ENCODE results near the gene DHDH. TPM values are rescaled to one million over a fixed set of nuclear protein-coding genes. Genes with fewer than 3 reads are reported as not detected.
"Not testable (repeated sequence)": the region's sequence is repeated elsewhere in the genome, so short reads cannot be mapped to it uniquely, and the experiment has no call there.

The DHDH gene
- total RNA-seq, 1 donor from 2014 or later, result not detected

GRCh38 chr19:48915757-48916156, 17.7 kb upstream of the DHDH start:
- no peak for DNase-seq (ENCODE audit: low read depth in 2 of 2)

- DNase-seq (ENCODE audit: low read depth in 2 of 2), result no peak
Measured at GRCh38 chr19:48918071-48918470, 15.4 kb upstream of the DHDH start.

GRCh38 chr19:48918801-48919247, 14.7 kb upstream of the DHDH start:
- DNase-seq (ENCODE audit: low read depth in 2 of 2), result peak in 1 of 2 donors; percentile 15

GRCh38 chr19:48919271-48919670, 14.2 kb upstream of the DHDH start:
- not testable (repeated sequence) for DNase-seq (ENCODE audit: low read depth in 2 of 2)

DNA sequence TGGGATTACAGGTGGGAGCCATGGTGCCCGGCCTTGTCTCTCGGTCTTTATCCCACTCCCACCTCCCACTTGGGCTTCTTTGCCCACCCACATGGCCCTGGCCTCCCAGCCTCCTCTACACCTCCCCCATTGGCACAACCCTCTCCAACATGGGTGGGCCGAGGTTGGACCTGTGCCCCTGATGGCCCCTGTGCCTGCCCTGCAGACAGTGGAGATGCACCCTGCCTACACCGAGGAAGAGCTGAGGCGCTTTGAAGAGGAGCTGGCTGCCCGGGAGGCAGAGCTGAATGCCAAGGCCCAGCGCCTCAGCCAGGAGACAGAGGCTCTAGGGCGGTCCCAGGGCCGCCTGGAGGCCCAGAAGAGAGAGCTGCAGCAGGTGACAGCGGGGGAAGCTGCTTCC, 12.6 kb upstream of the DHDH start:
- no peak for DNase-seq (ENCODE audit: low read depth in 2 of 2)

- DNase-seq (ENCODE audit: low read depth in 2 of 2), result no peak
Measured at GRCh38 chr19:48921721-48922500, 11.6 kb upstream of the DHDH start.

DNA sequence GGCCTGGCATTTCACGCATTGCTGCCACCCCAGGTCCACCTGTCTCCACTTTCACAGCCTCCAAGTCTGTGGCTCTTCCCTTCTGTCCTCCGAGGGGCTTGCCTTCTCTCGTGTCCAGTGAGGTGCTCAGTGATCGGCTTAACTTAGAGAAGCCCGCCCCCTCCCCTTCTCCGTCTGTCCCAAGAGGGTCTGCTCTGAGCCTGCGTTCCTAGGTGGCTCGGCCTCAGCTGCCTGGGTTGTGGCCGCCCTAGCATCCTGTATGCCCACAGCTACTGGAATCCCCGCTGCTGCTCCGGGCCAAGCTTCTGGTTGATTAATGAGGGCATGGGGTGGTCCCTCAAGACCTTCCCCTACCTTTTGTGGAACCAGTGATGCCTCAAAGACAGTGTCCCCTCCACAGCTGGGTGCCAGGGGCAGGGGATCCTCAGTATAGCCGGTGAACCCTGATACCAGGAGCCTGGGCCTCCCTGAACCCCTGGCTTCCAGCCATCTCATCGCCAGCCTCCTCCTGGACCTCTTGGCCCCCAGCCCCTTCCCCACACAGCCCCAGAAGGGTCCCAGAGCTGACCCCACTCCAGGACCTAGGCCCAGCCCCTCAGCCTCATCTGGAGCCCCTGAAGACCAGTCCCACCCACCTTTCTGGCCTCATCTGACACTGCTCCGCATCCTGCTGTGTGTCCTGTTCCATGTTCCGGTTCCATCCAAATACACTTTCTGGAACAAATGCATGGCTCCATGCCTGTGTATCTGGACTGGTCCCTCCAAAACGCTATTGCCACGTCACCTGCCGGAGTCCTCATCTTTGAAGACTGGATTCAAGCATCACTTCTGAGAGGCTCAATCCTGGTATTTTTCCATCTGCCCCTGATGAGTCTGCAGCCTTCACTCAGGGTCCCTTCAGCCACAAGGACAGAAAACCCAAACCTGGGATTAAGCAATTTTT, 10.7 kb upstream of the DHDH start:
- no peak for DNase-seq (ENCODE audit: low read depth in 2 of 2)

GRCh38 chr19:48925240-48925843, 8.2 kb upstream of the DHDH start:
- no peak for DNase-seq (ENCODE audit: low read depth in 2 of 2)

- DNase-seq (ENCODE audit: low read depth in 2 of 2), result not testable (repeated sequence)
Measured at GRCh38 chr19:48925890-48926289, 7.6 kb upstream of the DHDH start.

GRCh38 chr19:48926909-48927308, 6.6 kb upstream of the DHDH start:
- DNase-seq (ENCODE audit: low read depth in 2 of 2), result peak; percentile 56 to 84

DNA sequence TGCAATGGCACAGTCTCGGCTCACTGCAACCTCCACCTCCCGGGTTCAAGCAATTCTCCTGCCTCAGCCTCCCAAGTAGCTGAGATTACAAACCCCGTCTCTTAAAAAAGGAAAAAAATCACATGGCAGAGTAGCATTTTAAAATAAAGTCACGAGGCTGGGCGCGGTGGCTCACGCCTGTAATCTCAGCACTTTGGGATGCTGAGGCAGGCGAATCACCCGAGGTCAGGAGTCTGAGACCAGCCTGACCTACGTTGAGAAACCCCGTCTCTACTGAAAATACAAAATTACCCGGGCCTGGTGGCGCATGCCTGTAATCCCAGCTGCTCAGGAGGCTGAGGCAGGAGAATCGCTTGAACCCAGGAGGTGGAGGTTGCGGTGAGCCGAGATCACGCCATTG, 5.8 kb upstream of the DHDH start:
- DNase-seq (ENCODE audit: low read depth in 2 of 2), result not testable (repeated sequence)

DNA sequence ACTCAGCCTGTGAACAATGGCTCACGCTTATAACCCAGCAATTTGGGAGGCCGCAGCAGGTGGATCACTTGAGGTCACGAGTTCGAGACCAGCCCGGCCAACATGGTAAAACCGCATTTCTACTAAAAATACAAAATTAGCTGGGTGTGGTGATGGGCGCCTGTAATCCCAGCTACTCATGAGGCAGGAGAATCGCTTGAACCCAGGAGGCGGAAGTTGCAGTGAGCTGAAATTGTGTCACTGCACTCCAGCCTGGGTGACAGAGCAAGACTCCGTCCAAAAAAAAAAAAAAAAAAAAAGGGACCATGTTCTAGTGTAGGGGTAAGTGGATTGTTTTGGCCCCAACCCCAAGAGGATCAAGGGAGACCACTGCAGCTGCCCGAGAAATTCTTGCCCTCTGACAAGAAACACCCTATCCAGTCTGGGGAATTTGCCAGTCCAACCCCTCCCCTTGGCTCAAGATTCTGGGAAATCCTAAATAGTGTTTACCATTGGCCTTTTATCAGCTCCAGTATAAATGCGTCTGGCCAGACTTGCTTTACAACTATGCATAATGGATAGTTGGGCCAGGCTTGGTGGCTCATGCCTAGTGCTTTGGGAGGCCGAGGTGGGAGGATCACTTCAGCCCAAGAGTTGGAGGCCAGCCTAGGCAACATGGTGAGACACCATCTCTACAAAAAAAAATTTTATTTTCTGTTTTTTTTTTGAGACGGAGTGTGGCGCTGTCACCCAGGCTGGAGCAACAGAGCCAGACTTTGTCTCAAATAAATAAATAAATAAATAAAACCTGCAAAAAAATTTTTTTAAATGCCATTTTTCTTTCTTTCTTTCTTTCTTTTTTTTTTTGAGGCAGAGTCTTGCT, 5.1 kb upstream of the DHDH start:
- no peak for DNase-seq (ENCODE audit: low read depth in 2 of 2)

DNA sequence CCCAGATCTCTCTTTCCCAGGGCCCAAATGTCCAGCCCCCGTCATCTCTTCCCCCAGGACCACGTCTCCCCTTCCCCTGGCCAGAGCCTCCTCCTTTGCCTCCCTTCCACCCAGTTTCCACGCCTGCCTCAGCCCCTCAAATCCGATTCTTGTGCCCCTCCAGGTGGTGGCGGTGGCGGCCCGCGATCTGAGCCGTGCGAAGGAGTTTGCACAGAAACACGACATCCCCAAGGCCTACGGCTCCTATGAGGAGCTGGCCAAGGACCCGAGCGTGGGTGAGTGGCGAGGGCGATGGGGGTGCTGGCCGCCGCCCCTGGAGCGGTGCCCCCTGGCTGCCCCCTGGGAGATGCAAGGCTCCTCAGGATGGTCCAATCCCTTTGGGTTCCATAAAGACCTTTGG, 1.3 kb downstream of the DHDH start:
- DNase-seq (ENCODE audit: low read depth in 2 of 2), result no peak

GRCh38 chr19:48935864-48936263, 2.4 kb downstream of the DHDH start:
- no peak for DNase-seq (ENCODE audit: low read depth in 2 of 2)

DNA sequence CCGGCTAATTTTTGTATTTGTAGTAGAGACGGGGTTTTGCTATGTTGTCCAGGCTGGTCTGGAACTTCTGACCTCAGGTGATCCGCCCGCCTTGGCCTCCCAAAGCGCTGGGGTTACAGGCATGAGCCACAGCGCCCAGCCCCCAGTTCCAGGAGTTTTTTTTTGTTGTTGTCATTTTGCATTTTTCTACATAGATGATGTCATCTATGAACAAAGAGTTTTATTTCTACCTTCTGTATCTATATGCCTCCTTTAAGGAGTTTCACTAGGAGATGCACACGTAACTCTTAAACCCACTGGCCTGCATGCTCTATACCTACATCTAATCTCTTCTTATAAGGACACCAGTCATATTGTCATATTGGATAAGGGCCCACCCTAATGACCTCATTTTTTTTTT, 4.8 kb downstream of the DHDH start:
- DNase-seq (ENCODE audit: low read depth in 2 of 2), result no peak

- DNase-seq (ENCODE audit: low read depth in 2 of 2), result no peak
Measured at GRCh38 chr19:48940902-48941301, 7.4 kb downstream of the DHDH start.

DNA sequence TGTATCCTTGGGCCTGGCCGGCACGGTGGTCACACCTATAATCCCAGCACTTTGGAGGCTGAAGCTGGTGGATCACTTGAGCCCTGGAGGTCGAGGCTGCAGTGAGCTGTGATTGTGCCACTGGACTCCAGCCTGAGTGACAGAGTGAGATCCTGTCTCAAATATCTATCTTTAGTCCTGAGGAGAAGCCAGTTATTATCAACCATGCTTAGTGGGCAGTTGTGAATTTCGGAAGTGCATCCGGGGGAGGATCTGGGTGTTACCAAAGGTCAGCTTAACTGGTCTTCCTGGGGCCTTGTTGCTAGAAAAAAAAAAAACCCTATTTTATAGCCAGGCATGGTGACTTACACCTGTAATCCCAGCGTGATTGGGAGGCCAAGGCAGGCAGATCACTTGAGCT, 9.6 kb downstream of the DHDH start:
- DNase-seq (ENCODE audit: low read depth in 2 of 2), result no peak

DNA sequence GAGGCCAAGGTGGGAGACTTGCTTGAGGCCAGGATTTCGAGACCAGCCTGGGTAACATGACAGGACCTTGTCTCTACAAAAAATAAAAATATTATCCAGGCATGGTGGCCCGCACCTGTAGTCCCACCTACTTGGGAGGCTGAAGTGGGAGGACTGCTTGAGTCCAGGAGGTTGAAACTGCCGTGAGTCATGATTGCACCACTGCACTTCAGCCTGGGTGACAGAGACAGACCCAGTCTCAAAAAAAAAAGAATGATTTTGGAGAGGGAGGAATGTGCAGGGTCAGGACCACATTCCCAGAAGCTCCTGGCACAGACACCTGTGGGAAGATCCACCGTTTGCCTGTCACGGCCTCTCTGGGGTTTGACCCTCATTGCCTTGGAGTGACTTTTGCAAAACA, 11.9 kb downstream of the DHDH start:
- DNase-seq (ENCODE audit: low read depth in 2 of 2), result no peak

DNA sequence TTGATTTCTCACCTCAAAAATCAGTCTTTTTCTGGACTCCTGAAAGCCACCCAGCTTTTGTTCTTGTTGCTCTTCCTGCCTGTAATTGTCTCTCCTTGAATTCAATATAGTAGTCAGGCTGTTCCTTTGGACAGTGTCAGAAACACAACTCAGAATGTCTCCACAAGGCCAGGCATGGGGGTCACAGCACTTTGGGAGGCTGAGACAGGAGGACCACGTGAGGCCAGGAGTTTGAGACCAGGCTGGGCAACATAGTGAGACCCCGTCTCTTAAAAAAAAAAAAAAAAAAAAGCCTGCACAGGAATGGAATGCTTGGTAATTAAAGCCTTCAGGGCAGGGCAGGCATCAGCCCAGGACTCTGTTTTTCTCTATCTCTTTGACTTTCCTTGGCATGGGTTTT, 12.3 kb downstream of the DHDH start:
- no peak for DNase-seq (ENCODE audit: low read depth in 2 of 2)

GRCh38 chr19:48946463-48947257, 13.2 kb downstream of the DHDH start:
- no peak for DNase-seq (ENCODE audit: low read depth in 2 of 2)

- no peak for DNase-seq (ENCODE audit: low read depth in 2 of 2)
Measured at GRCh38 chr19:48947258-48947542, 13.7 kb downstream of the DHDH start.

All from dermis microvascular lymphatic vessel endothelial cell (primary cell).